ENCODE data around the gene TERT. TPM values are rescaled to one million over a fixed set of nuclear protein-coding genes. Genes with fewer than 3 reads are reported as not detected.

The TERT gene
- total and polyA plus RNA-seq, 2 of the 4 experiments (the other 2 are of a cell fraction): not detected

GRCh38 chr5:1239505-1240251 is 55.2 kb downstream of the TERT start:
- H3K4me1 ChIP-seq (ENCODE audit: control insufficient read depth, insufficient read depth, low read length): no peaks in the 10 kb centered on the region
- no TSS peak for BruUV-seq (replicated peaks)
- dilution Hi-C loops (cut with HindIII; ENCODE audit: low sequenced_read_pairs, unreplicated experiment): no loop called here
- H2BK120ac ChIP-seq (ENCODE audit: low read depth, low read length): no peak overlapping the region
- H3K4me3 ChIP-seq (ENCODE audit: insufficient read depth, low read depth, low read length): no peak overlapping the region
- no peaks in the 10 kb centered on the region for H3K36me3 ChIP-seq (ENCODE audit: control insufficient read depth, insufficient read depth, low read length)
- intact Hi-C loops (cut with micrococcal nuclease): no loop called here
- no peak overlapping the region for H3K9ac ChIP-seq (ENCODE audit: low read depth, low read length)
- H3K4ac ChIP-seq (ENCODE audit: low read depth, low read length): no peak overlapping the region
- H2BK15ac ChIP-seq (ENCODE audit: low read depth, low read length): no peak overlapping the region
- no peak overlapping the region for H4K5ac ChIP-seq (ENCODE audit: low read depth, low read length)
- ChIA-PET POLR2A (ENCODE audit: unreplicated experiment) (no interaction called here), CTCF (interaction anchor here (0.7 kb wide), 1 partner anchor 367 kb away, joined by 3 read pairs; no protein-coding TSS in a partner anchor)
- no peak overlapping the region for H3K4me2 ChIP-seq (ENCODE audit: low read depth, low read length)
- no peak overlapping the region for H2AK9ac ChIP-seq (replicated peaks; ENCODE audit: low read depth, low read length, poor library complexity)
- DNase-seq (no peak), ATAC-seq (ENCODE audit: low read depth) (no peak)
- H4K8ac ChIP-seq (ENCODE audit: low read depth in 2 of 2, low read length in 2 of 2): no peak overlapping the region
- H3K27ac ChIP-seq (ENCODE audit: insufficient read depth, low read length): no peak overlapping the region
- no peak overlapping the region for H2BK5ac ChIP-seq (ENCODE audit: low read depth, low read length, poor library complexity, severe bottlenecking)
- H2BK20ac ChIP-seq (ENCODE audit: low read depth, low read length): no peak overlapping the region
- H3K23ac ChIP-seq (ENCODE audit: low read depth, low read length): no peak overlapping the region
- H3K79me1 ChIP-seq (ENCODE audit: low read depth in 1 of 2, low read length in 2 of 2): no peaks in the 10 kb centered on the region
- H3K14ac ChIP-seq (replicated peaks; ENCODE audit: low read depth, low read length): no peak overlapping the region
- H3K9me3 ChIP-seq (ENCODE audit: control insufficient read depth, insufficient read depth, low read length): peaks cover 11% of the 10 kb centered on the region; the same call in 1 of the 2 replicates
- H3K18ac ChIP-seq (ENCODE audit: low read depth, low read length): no peak overlapping the region
- WGBS, 2 experiments (ENCODE audit: extremely low coverage in 2 of 2, insufficient read length in 1 of 2): 45% methylated on average over 13 of the region's 22 CpGs; no CpG with 5 or more reads in 1 of the 2 experiments
- in situ Hi-C loops (cut with MboI; ENCODE audit: low sequenced_read_pairs): no loop called here
- no peak overlapping the region for H3K56ac ChIP-seq (ENCODE audit: extremely low read depth, insufficient read depth, low read length)
- H2AK5ac ChIP-seq (ENCODE audit: low read depth, low read length): no peak overlapping the region
- no peak overlapping the region for H4K91ac ChIP-seq (ENCODE audit: insufficient read depth, low read depth, low read length)
- H2AFZ ChIP-seq (replicated peaks; ENCODE audit: low read length, poor library complexity): no peak overlapping the region
- H3K9me1 ChIP-seq (ENCODE audit: insufficient read depth, low read length): no peaks in the 10 kb centered on the region
- TF ChIP-seq, protein P1, sequence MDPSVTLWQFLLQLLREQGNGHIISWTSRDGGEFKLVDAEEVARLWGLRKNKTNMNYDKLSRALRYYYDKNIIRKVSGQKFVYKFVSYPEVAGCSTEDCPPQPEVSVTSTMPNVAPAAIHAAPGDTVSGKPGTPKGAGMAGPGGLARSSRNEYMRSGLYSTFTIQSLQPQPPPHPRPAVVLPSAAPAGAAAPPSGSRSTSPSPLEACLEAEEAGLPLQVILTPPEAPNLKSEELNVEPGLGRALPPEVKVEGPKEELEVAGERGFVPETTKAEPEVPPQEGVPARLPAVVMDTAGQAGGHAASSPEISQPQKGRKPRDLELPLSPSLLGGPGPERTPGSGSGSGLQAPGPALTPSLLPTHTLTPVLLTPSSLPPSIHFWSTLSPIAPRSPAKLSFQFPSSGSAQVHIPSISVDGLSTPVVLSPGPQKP (IDR thresholded peaks at IDR 0.05; ENCODE audit: borderline replicate concordance, low read depth, low read length): no peak
- TF ChIP-seq BHLHE40 (IDR thresholded peaks at IDR 0.05; ENCODE audit: low read depth, low read length) (no peak), MAFK (IDR thresholded peaks at IDR 0.05; ENCODE audit: low read depth, low read length) (no peak), RCOR1 (IDR thresholded peaks at IDR 0.05; ENCODE audit: insufficient replicate concordance, low read length) (no peak), RAD21 (IDR thresholded peaks at IDR 0.05; ENCODE audit: low read length) (no peak), RFX5 (IDR thresholded peaks at IDR 0.05; ENCODE audit: low read depth, low read length) (no peak), FOS (IDR thresholded peaks at IDR 0.05; ENCODE audit: low read depth, low read length) (no peak), MAZ (IDR thresholded peaks at IDR 0.05; ENCODE audit: borderline replicate concordance, low read depth, low read length) (no peak), CHD1 (IDR thresholded peaks at IDR 0.05; ENCODE audit: low read depth, low read length) (no peak), NFE2L2 (IDR thresholded peaks at IDR 0.05; ENCODE audit: low read depth, low read length) (no peak), POLR2A (IDR thresholded peaks at IDR 0.05; ENCODE audit: low read depth, low read length) (no peak), SMC3 (IDR thresholded peaks at IDR 0.05; ENCODE audit: low read depth, low read length) (no peak), CEBPB (IDR thresholded peaks at IDR 0.05; ENCODE audit: low read depth, low read length) (no peak), MXI1 (IDR thresholded peaks at IDR 0.05; ENCODE audit: borderline replicate concordance, low read depth, low read length) (no peak)
- TF ChIP-seq, protein P2, sequence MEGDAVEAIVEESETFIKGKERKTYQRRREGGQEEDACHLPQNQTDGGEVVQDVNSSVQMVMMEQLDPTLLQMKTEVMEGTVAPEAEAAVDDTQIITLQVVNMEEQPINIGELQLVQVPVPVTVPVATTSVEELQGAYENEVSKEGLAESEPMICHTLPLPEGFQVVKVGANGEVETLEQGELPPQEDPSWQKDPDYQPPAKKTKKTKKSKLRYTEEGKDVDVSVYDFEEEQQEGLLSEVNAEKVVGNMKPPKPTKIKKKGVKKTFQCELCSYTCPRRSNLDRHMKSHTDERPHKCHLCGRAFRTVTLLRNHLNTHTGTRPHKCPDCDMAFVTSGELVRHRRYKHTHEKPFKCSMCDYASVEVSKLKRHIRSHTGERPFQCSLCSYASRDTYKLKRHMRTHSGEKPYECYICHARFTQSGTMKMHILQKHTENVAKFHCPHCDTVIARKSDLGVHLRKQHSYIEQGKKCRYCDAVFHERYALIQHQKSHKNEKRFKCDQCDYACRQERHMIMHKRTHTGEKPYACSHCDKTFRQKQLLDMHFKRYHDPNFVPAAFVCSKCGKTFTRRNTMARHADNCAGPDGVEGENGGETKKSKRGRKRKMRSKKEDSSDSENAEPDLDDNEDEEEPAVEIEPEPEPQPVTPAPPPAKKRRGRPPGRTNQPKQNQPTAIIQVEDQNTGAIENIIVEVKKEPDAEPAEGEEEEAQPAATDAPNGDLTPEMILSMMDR (conservative IDR thresholded peaks at IDR 0.05; ENCODE audit: low read depth, low read length): no peak
- TF ChIP-seq, protein P3, sequence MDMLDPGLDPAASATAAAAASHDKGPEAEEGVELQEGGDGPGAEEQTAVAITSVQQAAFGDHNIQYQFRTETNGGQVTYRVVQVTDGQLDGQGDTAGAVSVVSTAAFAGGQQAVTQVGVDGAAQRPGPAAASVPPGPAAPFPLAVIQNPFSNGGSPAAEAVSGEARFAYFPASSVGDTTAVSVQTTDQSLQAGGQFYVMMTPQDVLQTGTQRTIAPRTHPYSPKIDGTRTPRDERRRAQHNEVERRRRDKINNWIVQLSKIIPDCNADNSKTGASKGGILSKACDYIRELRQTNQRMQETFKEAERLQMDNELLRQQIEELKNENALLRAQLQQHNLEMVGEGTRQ (IDR thresholded peaks at IDR 0.05; ENCODE audit: low read depth, low read length): no peak
- H3K27me3 ChIP-seq (ENCODE audit: control insufficient read depth, insufficient read depth, low read length): peaks cover 2% of the 10 kb centered on the region; the same call in 1 of the 2 replicates
- no peaks in the 10 kb centered on the region for H4K20me1 ChIP-seq (ENCODE audit: insufficient read depth, low read length)
